G401.6 (cell line): ENCODE data around the gene SULT1A4.
A peak's percentile ranks its signal among the peaks of the same experiment; 100 is the strongest.
"Not testable (repeated sequence)": the region's sequence is repeated elsewhere in the genome, so short reads cannot be mapped to it uniquely, and the experiment has no call there.

Experiments used
- FAIRE-seq: peaks from 2 replicates; lab custom pipeline; 2012; peaks lifted over from hg19 to GRCh38; lab: Jason Lieb, UNC

The SULT1A4 gene

DNA sequence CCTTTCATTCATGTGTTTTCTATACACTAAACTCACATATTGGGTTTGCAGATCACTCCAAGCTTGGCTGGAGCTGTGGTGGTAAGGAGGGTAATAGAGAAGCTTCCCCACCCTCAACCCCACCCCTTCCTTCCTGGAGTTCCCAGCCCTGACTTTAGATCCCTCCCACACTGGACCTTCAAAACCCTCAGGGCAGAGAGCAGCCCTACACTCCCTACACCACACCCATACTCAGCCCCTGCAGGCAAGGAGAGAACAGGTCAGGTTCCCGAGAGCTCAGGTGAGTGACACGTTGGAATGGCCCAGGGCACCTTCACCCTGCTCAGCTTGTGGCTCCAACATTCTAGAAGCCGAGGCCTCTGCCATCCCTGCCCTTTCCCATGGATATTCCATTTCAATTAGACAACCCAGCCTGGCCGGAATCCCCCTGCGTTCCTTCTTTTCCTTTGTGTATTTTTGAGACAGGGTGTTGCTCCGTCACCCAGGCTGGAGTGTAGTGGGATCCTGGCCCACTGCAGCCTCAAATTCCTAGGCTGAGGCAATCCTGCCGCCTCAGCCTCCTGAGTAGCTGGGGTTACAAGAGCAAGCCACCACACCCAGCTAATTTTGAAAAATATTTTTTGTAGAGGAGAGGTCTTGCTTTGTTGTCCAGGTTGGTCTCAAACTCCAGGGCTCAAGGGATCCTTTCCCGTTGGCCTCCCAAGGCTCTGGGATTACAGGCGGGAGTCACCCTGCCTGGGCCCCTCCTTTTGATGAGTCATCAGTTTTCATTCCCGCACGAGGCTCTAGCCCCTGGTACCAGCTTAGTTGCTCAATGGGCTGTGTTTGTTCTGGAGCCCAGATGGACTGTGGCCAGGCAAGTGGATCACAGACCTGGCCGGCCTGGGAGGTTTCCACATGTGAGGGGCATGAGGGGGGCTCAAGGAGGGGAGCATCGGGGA is at the start of gene SULT1A4:
Gene SULT1A4 (plus strand): TSS at position 208 of the 941 bp plus-strand sequence. CDS start 1,473 bp downstream, outside the sequence.
- FAIRE-seq, result not testable (repeated sequence)

DNA sequence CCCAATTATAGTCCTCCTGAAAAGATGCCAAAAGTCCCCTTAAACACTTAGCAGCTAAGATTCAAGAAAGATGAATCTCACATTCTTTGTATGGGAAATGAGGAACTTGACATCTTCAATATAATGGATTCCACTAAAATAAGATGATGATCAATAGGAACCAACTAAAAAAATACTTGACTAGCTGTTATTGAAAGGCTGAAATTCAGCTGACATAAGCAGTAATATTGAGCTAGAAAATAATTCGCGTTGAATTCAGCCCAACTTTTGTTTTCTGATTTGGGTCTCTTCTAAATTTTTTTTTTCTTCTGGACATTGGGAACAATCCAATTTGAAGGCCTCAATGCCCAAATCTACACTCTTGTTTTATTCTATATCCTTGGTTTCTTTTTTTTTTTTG is 36.1 kb upstream of the SULT1A4 start:
- not testable (repeated sequence) for FAIRE-seq

DNA sequence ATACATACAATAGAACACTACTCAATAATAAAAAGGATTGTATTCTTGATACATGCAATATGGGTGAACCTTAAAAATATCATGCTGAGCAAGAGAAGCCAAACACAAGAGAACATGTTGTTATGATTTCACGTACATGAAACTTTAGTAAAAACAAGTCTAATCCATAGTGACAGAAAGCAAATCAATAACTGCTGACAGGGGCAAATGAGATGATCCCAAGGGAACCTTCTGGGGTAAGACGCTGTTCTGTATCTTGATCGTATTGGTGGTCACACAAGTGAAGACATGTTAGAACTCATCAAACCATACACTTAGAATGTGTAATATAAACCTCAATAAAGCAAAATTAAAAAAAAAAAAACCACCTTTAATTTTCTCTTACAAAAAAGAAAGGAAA is 34.3 kb upstream of the SULT1A4 start:
- not testable (repeated sequence) for FAIRE-seq

DNA sequence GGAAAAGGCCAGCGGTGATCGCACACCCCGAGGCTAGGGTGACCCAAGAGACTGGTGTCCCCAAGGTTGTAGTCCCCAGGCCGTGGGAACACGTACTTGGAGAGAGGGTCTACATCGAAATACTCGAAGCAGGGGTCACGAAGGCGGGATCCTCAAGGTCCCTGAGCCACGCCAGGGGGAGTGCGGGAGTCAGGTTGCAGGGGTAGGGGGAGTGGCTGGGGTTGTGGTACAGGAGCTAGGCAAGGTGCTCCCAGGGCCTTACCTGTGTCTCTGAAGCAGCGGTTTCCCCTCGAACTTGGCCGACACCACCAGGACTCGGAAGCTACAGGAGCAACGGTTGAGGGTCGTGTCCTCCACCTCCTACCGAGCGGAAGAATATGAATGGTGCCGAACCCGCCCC is 6.0 kb upstream of the SULT1A4 start:
- FAIRE-seq, result not testable (repeated sequence)

DNA sequence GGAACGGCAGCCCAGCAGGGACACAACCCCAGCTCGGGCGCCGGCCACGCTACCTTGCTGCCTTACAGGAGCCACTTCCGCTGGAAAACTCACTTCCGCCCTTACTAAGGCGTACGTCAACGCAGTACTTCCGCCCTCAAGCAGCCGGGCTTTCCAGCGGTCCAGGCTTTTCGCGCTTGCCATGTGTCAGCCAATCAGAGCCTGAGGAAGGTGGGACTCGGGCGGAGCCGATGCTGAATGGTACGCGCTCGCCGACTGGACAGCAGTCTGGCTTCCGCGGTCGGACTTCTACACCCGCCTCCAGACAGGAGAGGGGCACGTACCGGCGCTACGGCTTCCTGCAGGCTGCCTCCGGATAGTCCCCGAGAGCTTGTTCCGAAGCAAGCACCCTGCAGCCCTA is 5.4 kb upstream of the SULT1A4 start, which contains the start of the genes BOLA2 and SLX1B:
Gene BOLA2 (minus strand): TSS at position 83 of the 400 bp plus-strand sequence. CDS start 98 bp downstream, outside the sequence.
Gene SLX1B (plus strand): TSS at position 265 of the 400 bp plus-strand sequence.
- FAIRE-seq, result peak; percentile 99

DNA sequence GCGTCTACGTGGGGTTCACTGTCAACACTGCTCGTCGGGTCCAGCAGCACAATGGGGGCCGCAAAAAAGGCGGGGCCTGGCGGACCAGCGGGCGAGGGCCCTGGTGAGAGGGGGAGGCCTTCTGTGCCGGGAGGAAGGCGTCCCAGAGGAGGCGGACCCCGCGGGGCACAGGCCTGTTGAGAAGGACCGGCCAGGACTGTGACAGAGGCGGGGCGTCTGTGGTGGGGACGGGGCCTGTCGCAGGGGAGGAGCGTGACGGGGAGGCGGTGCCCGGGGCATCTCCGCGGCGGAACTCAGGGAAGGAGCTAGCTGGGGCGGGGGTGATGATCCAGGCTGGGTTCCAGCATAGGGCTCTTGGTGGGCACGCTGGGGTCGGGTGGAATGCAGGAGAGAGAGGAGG is 4.9 kb upstream of the SULT1A4 start:
- FAIRE-seq, result peak; percentile 69

DNA sequence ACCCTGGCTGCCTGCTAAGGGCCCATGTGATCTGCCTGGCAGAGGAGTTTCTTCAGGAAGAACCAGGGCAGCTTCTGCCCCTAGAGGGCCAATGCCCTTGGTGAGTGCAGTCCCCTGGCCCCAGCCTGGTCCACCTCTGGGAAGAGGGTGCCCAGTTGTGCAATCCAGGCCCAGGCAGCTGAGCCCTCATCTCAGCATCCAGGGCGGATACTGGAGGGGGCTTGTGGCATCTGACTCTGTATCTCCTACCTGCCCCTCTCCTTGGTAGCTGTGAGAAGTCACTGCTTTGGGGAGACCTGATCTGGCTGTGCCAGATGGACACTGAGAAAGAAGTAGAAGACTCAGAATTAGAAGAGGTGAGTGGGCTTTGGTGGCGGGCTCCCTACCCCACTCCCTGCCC is 2.1 kb upstream of the SULT1A4 start:
- not testable (repeated sequence) for FAIRE-seq

DNA sequence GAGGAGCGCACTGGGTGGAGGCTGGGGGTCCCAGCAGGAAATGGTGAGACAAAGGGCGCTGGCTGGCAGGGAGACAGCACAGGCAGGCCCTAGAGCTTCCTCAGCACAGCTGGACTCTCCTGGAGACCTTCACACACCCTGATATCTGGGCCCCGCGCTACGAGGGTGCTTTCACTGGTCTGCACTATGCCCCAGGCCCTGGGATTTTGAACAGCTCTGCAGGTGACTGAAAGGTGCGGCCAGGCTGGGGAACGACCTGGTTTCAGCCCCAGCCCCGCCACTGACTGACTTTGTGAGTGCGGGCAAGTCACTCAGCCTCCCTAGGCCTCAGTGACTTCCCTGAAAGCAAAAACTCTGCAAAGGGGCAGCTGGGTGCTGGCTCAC is 926 bp downstream of the SULT1A4 start:
- FAIRE-seq, result not testable (repeated sequence)

DNA sequence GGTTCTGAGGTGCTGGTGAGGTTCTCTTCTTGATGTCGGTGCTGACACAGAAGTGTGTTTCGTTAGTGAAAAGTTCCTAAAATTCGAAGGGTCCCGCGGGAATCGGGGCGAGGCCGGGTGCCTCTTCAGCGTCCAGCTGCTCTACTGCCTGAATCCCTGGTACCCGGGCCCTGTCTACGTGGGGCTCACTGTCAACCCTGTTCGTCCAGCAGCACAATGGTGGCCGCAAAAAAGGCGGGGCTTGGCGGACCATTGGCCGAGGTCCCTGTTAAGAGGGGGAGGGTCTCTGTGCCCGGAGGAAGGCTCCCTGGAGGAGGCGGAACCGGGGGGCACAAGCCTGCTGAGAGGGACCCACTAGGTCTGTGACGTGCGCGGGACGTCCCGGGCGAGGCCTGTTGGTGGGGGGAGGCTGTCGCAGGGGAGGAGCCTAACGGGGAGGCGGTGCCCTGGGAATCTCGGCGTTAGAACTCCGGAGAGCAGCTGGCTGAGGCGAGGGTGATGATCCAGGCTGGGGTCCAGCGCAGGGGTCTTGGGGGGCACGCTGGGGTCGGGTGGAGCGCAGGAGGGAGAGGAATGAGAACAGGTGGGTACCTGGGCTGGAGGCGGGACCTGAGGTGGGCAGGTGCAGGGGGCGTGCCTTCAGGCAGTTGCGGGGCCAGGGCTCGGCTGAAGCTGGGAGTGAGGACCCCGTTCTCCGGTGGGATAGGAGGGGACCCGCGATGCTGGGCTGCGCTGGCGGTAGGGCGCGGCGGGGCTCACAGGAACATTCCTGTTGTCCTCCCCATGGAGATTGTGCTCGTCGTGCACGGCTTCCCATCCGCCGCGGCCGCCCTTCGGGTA is 6.5 kb downstream of the SULT1A4 start:
- FAIRE-seq, result not testable (repeated sequence)

DNA sequence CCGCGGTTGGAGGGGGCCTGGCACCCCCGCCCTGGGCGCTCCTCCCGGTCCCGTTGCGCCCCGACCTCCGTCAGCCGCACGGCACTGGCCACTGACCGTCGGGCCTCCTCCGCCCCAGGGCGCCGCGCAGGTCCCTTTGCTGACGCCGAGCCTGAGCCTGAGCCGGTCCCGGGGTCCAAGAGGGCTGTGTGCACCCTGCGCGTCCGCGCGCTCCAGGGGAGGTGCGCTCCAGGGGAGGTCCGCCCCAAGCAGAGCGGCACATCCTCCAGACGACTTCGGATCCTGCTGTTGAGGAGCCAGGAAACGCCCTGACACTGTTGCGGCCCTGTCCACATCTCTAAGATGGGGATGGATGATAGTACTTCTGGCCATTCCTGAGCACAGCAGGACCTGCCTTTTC is 7.2 kb downstream of the SULT1A4 start:
- FAIRE-seq, result not testable (repeated sequence)

DNA sequence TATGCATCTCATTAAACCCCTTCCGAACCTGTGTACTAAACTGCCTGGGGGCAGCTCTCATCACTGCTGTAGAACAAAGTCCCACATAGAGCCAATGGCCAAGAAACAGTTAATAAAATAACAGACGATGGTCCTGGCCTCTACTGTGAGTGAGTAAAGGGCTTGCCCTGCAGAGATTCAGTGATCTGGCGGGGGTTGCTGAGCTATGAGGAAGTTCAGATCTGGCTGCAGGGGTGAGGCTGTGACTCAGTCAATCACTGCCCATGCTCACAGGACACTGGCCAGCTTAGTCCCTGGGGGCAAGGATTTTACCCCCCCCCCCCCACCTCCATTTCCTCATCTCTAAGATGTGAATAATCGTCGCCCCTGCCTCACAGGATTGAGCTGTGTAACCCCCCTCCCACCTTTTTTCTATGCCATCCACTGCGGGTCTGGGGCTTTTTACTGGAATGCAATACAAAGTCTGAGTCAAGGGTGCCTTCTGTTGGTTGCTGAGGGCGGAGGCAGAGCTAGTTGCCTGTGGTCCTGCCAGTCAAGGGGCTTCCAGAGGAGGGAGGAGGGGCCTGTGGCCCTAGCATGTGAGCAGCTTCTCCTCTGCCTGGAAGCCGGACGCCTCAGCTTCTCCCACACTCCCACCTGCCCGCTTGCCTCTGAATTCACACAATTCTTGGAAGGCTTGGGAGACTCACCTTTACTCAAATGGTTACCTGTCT is 8.1 kb downstream of the SULT1A4 start:
- not testable (repeated sequence) for FAIRE-seq

DNA sequence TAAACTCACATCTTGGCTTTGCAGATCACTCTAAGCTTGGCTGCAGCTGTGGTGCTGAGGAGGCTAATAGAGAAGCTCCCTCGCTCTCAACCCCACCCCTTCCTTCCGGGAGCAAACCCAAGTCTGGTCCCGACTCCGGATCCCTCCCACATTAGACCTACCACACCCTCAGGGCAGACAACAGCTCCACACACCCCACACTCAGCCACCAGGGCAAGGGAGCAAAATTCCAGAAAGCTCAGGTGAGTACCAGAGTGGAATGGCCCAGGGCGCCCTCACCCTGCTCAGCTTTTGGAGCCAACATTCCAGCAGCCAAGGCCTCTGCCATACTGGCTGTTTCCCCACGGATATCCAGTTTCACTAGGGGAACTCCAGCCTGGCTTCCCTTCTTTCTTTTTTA is 9.9 kb downstream of the SULT1A4 start:
- FAIRE-seq, result not testable (repeated sequence)

DNA sequence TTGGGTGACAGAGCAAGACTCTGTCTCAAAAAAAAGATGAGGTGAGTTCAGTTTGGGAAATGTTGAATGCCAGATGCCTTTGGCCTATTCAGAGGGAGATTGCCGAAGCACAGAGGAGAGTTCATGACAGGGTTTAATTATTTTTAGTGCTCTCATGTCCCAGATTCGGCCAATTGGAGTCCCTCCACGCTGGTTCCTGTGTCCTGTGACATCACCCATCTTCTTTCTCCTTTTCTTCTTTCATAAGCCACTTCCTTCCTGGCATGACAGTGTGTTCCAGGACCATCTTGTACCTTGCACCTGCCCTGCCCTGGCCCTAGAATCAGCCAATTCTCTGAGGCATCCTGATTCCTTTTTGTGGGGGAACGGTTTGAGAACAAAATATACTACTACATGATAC is 12.4 kb downstream of the SULT1A4 start:
- not testable (repeated sequence) for FAIRE-seq

DNA sequence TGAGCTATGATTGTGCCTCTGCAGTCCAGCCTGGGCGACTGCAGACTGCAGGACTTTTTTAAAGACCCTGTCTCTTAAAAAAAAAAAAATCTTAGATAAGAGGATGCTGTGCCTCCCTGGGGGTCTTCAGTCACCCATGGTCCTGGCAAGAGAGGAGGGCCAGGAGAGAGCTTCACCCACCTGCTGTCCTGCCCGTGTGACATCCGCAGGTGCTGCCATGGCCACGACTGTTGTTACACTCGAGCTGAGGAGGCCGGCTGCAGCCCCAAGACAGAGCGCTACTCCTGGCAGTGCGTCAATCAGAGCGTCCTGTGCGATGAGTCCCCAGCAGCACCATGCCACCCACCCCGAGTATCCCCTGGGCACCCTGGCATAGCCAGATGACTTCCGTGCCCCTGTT is 22.6 kb downstream of the SULT1A4 start:
- FAIRE-seq, result not testable (repeated sequence)

DNA sequence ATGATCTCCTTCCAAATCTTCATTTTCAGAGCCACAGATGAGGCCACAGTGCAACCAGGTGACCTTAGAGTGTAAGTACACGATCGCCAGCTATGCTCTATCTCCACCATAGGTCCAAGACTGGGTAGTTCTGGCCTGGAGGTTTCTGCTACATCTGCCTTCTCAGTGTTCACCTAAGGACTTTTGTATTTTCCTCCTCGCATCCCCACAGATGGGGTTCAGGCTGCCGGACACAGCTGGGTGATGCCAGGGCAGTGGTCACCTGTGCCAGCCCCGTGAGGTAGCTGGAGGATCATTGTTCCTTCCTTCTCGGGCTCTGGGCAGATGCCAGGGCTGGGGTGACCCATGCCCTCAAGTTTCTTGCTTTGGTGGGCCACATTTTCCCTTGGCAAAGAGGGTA is 46.6 kb downstream of the SULT1A4 start, which contains the start of gene NPIPB12:
Gene NPIPB12 (minus strand): TSS at position 101 of the 400 bp plus-strand sequence.
- FAIRE-seq, result not testable (repeated sequence)
